ENCODE data around the gene RTL10.
"Not testable (repeated sequence)": the region's sequence is repeated elsewhere in the genome, so short reads cannot be mapped to it uniquely, and the experiment has no call there.

RTL10 gene

GRCh38 chr22:19842393-19843106 is 12.1 kb downstream of the RTL10 start:
- DNase-seq, result no peak

GRCh38 chr22:19841641-19842392 is 12.9 kb downstream of the RTL10 start:
- DNase-seq, result no peak

- no peak for DNase-seq
Measured at GRCh38 chr22:19840955-19841640, 13.6 kb downstream of the RTL10 start.

GRCh38 chr22:19840059-19840458 is 14.6 kb downstream of the RTL10 start:
- DNase-seq, result no peak

DNA sequence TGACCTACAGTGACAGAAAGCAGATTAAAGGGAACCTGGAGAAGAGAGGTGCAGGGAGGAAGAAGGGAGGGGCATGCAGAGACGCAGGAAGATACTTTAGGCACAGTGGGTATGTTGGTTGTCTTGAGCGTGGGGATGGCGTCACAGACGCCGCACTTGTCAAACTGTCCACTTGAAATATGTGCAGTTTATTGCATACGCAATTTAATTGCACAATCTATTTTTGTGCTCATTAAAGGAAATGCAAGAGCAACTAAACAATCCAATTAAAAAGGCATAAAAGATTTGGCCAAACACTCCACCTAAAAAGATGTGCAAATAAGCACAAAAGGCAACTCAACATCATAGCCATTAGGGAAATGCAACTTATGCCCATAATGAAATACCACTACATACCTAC is 16.8 kb downstream of the RTL10 start:
- no peak for DNase-seq

- no peak for DNase-seq
Measured at GRCh38 chr22:19836512-19836911, 18.2 kb downstream of the RTL10 start.

GRCh38 chr22:19834599-19834998 is 20.1 kb downstream of the RTL10 start:
- DNase-seq, result no peak

GRCh38 chr22:19833327-19833726 is 21.3 kb downstream of the RTL10 start:
- DNase-seq, result not testable (repeated sequence)

DNA sequence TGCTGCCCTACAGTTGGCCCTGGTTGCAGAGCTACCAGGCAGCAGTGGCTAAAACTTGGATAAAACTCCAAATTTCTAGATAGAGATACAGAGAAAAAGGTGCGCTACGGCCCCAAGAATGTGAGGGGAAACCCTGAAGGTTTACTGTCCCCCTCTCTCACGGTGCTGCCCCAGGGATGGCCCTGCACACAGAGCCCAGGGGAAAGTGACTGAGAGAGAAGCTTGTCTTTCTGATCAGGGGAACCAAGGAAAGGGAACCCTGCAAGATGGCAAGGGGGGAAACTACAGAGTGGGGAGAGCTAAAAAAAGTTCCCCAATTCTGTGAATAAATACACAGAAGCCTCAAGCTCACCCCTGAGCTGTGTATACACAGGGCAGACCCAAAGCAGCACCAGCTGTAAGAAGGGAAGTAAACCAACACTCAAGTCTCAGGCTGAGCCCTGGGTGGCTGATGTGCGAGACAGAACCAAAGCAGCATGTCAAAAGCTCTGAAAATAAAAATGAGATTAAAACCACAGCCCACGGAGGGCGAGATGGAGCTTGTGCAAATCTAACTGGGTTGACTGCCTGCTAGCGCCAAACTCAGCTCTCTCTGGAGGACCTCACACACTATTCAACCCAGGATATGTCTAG is 22.1 kb downstream of the RTL10 start:
- no peak for DNase-seq

DNA sequence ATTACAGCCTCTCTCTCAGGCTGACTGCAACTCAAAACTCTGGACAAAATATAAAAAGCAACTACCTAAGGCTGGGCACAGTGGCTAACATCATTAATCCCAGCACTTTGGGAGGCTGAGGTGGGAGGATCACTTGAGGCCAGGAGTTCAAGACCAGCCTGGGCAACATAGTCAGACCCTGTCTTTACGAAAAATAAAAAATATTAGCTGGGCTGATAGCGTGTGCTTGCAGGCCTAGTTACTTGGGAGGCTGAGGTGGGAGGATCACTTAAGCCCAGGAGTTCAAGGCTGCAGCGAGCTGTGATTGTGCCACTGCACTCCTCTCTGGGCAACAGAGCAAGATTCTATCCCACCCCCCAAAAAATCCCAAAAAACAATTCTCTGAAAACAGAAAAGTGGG is 22.7 kb downstream of the RTL10 start:
- DNase-seq, result not testable (repeated sequence)

- no peak for DNase-seq
Measured at GRCh38 chr22:19831016-19831415, 23.7 kb downstream of the RTL10 start.

DNA sequence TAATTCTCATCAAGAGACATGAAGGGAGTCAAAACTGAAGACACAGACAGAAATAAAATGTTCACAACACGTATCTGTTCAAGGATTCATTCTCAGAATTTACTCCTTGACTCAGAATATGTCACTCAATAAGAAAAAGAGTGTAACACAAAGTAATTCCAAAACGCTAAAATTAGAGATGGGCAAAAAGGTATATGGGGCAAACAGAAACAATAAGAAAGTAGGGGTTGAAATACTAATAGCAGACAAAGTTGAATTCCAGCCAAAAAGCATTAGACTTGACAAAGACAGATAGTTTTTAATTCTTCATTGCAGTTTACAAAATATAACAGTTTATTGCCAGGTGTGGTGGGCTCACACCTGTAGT is 26.7 kb downstream of the RTL10 start:
- no peak for DNase-seq

DNA sequence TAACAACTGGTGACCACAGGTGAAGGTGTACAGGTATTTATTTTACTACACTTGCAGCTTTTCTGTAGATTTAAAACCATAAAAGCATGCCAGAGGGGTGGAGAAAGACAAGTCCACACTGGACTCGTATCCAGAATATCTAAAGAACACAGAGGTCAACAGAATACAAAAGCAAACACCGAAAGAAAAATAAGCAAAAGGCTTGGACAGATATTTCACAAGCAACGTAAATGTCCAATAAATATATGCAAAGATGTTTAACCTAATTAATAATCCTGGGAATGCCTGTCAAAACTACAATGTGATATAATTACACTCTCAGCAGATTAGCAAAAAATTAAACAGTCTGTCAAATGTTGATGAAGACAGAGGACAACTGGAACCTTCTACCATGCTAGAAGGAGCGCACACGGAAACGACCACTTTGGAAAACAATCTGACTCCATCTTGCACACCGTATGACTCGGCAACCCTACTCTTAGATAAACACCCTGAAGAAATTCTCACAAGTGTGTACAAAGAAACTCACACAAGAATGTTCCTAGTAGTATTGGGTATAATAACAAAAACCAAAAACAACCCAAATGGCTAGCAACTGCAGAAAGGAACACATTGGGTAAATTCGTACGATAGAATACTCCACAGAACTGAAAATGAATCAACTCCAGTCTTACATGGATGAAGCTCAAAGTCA is 27.2 kb downstream of the RTL10 start:
- no peak for DNase-seq

DNA sequence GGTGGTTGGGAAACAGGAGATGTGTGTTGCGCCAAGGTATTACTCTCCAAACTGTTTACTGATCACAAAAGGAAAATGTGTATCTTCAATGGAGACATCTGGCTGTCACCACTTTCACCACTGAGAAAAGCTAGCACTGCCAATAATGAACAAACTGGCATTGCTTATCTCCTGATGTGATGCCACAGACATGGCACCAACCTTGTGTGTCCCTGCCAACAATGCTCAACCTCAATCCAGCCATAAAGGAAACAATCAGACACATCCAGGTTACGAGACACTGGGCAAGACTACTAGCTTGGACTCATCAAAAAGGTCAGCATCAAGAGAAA is 28.1 kb downstream of the RTL10 start:
- no peak for DNase-seq

DNA sequence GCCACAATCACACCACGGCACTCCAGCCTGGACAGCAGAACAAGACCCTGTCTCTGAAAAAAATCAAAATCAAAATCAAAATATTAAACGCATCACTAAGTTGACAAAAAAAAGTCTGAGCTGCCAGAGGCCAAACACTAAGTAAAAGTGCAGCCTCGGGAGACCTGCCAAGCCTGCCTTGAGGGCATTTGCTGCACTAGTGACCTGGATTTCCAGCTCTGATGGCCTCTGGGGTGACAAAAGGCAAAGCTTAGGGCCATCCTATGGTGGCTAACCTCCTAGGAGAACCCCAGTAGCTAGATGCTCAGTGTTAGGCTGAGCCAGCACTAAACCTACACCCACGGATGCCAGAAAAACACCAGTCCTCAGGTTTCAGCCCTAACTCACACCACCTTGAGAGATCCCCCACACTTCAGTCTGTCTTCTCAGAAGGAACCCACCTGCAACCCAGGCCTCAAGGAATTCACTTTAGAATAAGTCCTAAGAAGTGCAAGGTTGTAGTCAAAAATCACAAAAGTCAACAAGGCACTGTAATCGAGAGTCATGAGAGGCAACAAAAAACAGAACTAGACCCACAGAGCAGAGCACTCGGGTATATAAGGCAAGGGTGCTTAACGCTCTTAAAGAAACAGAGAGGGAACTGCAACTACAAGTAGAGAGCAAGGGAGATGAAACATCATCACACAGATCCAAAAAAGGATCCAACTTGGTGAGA is 28.6 kb downstream of the RTL10 start:
- DNase-seq, result no peak

DNA sequence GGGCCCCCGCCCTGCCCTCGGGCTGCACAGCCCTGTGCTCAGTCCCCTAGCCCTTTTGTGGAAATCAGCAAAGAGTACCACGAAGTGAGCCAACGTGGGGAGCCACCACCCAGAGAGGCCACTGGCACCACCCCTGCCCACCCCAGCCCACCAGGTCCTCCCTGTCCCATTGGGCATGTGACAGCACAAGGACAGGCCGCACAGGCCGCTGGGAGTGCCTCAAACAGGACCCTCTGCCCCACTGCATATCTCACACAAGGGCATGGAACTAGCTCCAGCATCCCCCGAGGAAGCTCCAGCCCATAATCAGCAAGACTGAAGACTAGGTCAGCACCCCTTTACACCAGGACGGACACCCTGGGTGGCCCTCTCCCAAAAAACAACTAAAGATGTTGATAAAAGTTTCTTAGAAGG is 29.7 kb downstream of the RTL10 start:
- no peak for DNase-seq

DNA sequence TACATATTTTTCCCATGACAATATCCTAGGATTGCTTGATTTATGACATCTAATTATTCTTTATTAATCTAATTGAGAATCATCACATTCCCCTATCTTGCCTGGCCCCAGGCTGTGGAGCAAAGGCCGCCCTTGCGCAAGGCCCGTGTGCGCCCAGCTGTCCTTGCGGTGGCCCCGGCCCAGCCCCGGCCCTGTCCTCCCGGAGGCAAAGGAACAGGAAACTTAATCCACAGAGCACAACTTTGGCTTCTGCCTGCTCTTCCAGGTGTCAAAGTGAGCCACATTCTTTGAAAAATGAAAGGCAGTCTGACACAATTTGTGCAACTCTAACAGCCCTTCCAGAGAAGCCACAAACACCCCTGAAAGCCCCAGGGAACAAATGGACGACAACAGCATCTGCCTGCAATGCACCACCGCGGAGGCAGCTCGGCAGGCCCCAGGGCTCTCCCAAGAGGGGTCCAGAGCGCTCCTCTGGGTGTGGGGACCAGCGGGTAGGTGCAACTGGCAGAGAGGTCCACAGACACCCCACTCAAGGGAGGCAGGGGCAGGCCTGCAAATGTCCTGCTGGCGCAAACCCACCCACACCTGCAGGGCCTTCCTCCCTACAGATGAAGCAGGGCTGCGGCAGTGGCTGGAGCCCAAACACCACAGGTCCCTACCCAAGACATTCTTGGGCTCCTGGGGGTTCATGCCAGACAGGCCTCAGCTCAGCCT is 30.3 kb downstream of the RTL10 start:
- no peak for DNase-seq

- DNase-seq, result no peak
Measured at GRCh38 chr22:19823902-19824211, 30.8 kb downstream of the RTL10 start.

DNA sequence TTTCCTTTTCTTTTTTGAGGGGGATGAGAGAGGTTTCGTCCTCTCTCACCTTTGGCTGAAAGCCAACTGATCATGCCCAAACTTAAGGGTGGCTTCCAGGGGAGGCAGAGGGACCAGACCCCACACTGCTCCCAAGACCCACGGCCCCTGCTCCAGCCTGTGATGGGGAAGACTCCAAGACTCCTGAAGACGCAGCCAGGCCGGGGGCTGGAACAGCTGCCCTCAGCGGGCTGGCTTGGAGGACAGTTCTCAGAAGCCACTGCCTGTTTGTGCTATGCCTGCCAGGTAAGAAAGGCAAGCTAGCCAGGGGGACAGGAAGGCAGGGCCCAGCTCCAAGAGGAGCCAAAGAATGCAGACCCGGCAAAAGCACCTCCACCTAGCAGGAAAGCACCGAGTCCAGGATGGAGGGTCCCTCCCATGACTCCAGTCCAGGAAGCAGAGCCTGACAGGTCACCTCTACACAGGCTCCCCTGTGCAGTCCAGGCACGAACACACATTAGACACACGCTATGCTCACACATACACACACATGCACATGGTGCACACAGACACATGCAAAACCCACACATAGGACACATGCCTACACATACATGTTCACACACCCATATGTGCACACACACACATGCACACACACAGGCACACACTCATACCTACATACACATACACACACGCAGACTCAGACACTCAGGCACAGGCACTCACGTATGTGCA is 31.3 kb downstream of the RTL10 start:
- DNase-seq, result no peak

- no peak for DNase-seq
Measured at GRCh38 chr22:19822301-19823117, 32.2 kb downstream of the RTL10 start.
